Uterus (tissue), 4 donors: Measurements from ENCODE around the gene TST. TPM values are rescaled to one million over a fixed set of nuclear protein-coding genes. Genes with fewer than 3 reads are reported as not detected.

ENCODE experiments used
- DNase-seq, 2 donors: peaks; one replicate each; pipeline ENCODE4 v3.0.0-alpha.2; 2019 to 2020
- H3K27ac ChIP-seq, 2 donors: fragments of 200-600 bp; sonication (generic); 1 replicate in 1 of 2; 2 replicates in 1 of 2; pipeline ENCODE4 v1.5.1; 2016 to 2018
- H3K27me3 ChIP-seq, 2 donors: fragments of 200-600 bp; sonication (generic); one replicate each; pipeline ENCODE4 v1.5.1; 2018 to 2019; ENCODE audit warnings: control low read depth in 1 of 2
- H3K36me3 ChIP-seq, 2 donors: fragments of 200-600 bp; sonication (generic); one replicate each; pipeline ENCODE4 v1.5.1; 2019; ENCODE audit warnings: control low read depth in 1 of 2
- H3K4me1 ChIP-seq, 2 donors: fragments of 200-600 bp; sonication (generic); one replicate each; pipeline ENCODE4 v1.5.1; 2018 to 2019; ENCODE audit warnings: control low read depth in 1 of 2
- H3K4me3 ChIP-seq, 2 donors: fragments of 200-600 bp; sonication (generic); 1 replicate in 1 of 2; 2 replicates in 1 of 2; pipeline ENCODE4 v1.5.1; 2018 to 2019; ENCODE audit warnings: mild to moderate bottlenecking in 1 of 2
- H3K9me3 ChIP-seq, 2 donors: fragments of 200-600 bp; sonication (generic); one replicate each; pipeline ENCODE4 v1.5.1; 2019; ENCODE audit warnings: control low read depth in 1 of 2
- POLR2A ChIP-seq, 2 donors: fragments of 450-650 bp; IDR thresholded peaks; one replicate each; pipeline ENCODE4 v1.6.1; 2016; ENCODE audit warnings: antibody characterized with exemption in 2 of 2, mild to moderate bottlenecking in 1 of 2, moderate library complexity in 1 of 2
- intact Hi-C: fragments of 100-400 bp; cut with DNase I; formaldehyde crosslinking; loops from one replicate; pipeline ENCODE4 v1.15.1; 2023; ENCODE audit warnings: low total_unique reads
- total RNA-seq, 4 donors: library from RNA; depleted of rRNA in 3 of 4; stranded (reverse); fragments of >200 nt in 3 of 4; gene quantifications; one replicate each; pipeline versions ENCODE4 v1.1.0 to v1.2.4, GENCODE V29; 2014 to 2023
- TF ChIP-seq, protein P1 (sequence below), 4 experiments: fragments of 200-600 bp in 2 of 4; fragments of 450-650 bp in 2 of 4; sonication (generic) in 2 of 4; IDR thresholded peaks; one replicate each; pipeline ENCODE4 v1.5.1; 2016 to 2019; ENCODE audit warnings: antibody characterized with exemption in 4 of 4, mild to moderate bottlenecking in 2 of 4, moderate library complexity in 1 of 4
- donor health status: DM: yes; HTN: yes; CAD: no.

TST gene
- total RNA-seq, 4 donors from 2014 or later, result 19.6 to 36.8 (median 25.1) TPM

DNA sequence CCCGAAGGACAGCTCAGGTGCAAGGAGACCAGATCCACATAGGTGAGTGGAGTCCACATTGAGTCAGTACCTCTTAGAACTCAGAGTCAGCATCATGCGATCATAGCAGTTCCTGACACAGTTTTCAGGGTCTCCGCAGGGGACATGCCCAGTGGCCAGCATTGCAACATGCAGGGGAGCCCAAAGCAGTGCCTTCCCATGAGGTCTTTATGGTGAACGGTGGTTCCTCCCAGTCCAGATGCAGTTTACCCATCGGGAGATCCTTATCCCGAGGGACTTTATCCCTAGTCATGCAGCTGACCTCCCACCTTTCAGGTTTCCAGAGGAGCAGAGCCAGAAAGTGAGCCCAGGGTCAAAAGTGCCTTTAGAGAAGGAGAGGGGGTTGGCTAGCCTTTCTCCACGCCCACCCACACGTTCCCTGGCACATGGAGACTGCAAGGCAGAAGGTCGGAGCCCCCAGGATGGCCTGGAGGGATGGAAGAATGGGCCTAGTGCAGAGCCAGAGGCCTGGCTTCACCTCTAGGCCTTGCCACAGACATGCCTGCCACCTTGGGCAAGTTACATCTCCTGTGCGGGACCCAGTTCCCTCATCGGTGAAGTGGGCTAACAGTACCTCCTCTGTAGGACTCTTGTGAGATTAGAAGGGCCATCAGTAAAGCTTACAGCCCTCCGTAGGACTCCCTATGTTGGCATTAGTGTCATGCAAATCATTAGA, 38.7 kb upstream of the TST start:
- H3K36me3 ChIP-seq, result no peaks in the 10 kb centered on the region
- intact Hi-C loops, result no loop called here
- H3K4me1 ChIP-seq, result no peaks in the 10 kb centered on the region
- H3K27ac ChIP-seq, result no peak overlapping the region
- TF ChIP-seq, protein P1, sequence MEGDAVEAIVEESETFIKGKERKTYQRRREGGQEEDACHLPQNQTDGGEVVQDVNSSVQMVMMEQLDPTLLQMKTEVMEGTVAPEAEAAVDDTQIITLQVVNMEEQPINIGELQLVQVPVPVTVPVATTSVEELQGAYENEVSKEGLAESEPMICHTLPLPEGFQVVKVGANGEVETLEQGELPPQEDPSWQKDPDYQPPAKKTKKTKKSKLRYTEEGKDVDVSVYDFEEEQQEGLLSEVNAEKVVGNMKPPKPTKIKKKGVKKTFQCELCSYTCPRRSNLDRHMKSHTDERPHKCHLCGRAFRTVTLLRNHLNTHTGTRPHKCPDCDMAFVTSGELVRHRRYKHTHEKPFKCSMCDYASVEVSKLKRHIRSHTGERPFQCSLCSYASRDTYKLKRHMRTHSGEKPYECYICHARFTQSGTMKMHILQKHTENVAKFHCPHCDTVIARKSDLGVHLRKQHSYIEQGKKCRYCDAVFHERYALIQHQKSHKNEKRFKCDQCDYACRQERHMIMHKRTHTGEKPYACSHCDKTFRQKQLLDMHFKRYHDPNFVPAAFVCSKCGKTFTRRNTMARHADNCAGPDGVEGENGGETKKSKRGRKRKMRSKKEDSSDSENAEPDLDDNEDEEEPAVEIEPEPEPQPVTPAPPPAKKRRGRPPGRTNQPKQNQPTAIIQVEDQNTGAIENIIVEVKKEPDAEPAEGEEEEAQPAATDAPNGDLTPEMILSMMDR (IDR thresholded peaks at IDR 0.05), result no peak
- TF ChIP-seq POLR2A (IDR thresholded peaks at IDR 0.05), result no peak
- no peaks in the 10 kb centered on the region for H3K9me3 ChIP-seq
- no peaks in the 10 kb centered on the region for H3K27me3 ChIP-seq
- DNase-seq, result no peak
- H3K4me3 ChIP-seq, result no peak overlapping the region

DNA sequence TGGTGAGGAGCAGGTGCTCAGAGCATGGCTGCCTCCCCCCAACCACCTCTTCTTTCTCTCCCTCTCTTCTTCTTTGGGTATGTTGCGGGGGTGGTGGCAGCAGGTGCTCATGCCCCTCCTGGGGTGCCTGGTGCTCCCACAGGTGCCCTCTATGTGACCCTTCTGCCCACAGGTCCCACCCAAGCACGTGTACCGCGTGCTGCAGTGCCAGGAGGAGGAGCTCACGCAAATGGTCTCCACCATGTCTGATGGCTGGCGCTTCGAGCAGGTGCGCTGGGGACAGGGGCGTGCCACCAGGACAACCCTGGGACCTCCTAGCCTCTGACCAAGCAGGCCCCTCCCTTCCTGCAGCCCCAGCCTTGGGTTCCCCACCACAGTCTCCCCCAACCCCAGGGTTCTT, 38.0 kb upstream of the TST start:
- no peaks in the 10 kb centered on the region for H3K4me1 ChIP-seq
- H3K4me3 ChIP-seq, result no peak overlapping the region
- no peaks in the 10 kb centered on the region for H3K27me3 ChIP-seq
- no peak for TF ChIP-seq POLR2A (IDR thresholded peaks at IDR 0.05)
- TF ChIP-seq, protein P1 (IDR thresholded peaks at IDR 0.05), result no peak
- no peaks in the 10 kb centered on the region for H3K9me3 ChIP-seq
- no peak overlapping the region for H3K27ac ChIP-seq
- DNase-seq, result no peak
- no peaks in the 10 kb centered on the region for H3K36me3 ChIP-seq
- intact Hi-C loops, result no loop called here

DNA sequence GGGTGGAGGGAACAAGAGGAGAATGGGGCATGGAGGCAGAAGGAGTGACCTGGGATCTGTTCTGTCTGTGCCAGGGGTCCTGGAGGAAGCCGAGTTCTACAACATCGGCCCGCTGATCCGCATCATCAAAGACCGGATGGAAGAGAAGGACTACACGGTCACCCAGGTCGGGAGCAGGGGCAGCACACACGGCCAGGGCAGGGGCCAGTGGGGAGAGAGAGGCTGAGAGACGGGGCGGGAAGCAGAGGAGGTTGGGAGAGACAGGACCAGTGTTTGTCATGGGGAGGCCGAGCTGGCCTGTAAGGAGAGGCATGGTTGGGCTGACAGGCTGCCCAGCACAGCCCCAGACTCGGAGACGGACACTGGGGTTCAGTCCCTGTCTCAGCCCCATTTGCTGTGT, 37.0 kb upstream of the TST start:
- intact Hi-C loops, result no loop called here
- H3K27me3 ChIP-seq, result no peaks in the 10 kb centered on the region
- H3K27ac ChIP-seq, result no peak overlapping the region
- TF ChIP-seq, protein P1 (IDR thresholded peaks at IDR 0.05), result no peak
- no peak for TF ChIP-seq POLR2A (IDR thresholded peaks at IDR 0.05)
- H3K4me3 ChIP-seq, result no peak overlapping the region
- H3K4me1 ChIP-seq, result no peaks in the 10 kb centered on the region
- DNase-seq, result no peak
- no peaks in the 10 kb centered on the region for H3K9me3 ChIP-seq
- no peaks in the 10 kb centered on the region for H3K36me3 ChIP-seq

DNA sequence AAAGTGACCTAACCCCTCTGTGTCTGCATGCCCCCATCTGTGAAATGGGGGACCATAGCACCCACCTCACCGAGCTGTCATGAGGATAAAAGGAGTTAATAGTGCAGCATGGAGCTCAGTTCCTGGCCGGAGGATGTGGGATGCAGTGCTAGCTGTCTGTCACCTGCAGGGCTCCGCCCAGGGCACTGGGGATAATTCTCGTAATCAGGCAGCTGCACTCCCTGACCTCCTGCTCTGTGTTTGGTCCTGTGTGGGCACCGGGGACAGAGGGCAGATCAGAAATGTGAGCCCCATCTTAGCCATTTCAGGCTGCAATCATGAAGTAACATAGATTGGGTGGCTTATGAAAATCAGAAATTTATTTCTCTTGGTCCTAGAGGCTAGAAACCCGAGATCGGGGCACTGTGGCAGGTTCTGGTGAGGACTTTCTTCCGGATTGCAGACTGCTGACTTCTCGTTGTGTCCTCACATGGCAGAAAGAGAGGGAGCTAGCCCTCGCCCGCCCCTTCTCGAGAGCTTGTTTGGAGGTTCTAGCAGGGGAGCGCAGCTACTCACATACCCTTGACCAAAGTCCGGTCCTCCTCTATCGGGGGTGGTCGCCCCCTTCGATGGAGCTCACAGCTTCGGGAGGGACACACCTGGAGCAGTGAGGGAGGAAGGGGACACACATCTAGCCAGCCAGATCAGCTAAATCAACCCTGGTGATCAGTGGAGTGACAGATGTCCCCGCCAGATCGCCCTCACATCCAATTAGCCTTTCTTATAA, 35.5 kb upstream of the TST start:
- Histone ChIP-seq H3K36me3 (no peaks in the 10 kb centered on the region), H3K9me3 (no peaks in the 10 kb centered on the region), H3K27ac (no peak overlapping the region), H3K4me3 (no peak overlapping the region), H3K27me3 (no peaks in the 10 kb centered on the region), H3K4me1 (no peaks in the 10 kb centered on the region)
- intact Hi-C loops, result no loop called here
- TF ChIP-seq POLR2A (IDR thresholded peaks at IDR 0.05), result no peak
- TF ChIP-seq, protein P1 (IDR thresholded peaks at IDR 0.05), result no peak
- no peak for DNase-seq

DNA sequence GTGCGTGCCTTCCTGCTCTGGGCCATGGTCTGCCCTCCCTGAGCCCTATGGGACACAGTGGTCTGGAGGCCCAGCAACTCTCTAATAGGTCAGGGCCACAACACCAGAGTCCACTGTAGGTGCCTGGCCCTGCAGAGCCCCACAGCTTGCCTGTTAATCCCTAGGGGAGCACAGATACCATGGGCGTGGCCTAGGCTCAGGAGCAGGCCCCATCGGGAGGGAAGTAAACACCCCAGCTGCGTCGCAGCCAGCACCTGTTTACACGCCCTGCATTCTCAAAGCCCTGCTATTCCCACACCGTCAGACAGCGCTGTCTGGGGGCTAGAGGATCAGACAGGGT, 34.8 kb upstream of the TST start:
- no peaks in the 10 kb centered on the region for H3K36me3 ChIP-seq
- no peaks in the 10 kb centered on the region for H3K4me1 ChIP-seq
- TF ChIP-seq, protein P1 (IDR thresholded peaks at IDR 0.05), result no peak
- no peak for TF ChIP-seq POLR2A (IDR thresholded peaks at IDR 0.05)
- no peak for DNase-seq
- no peaks in the 10 kb centered on the region for H3K27me3 ChIP-seq
- H3K9me3 ChIP-seq, result no peaks in the 10 kb centered on the region
- H3K27ac ChIP-seq, result no peak overlapping the region
- intact Hi-C loops, result no loop called here
- no peak overlapping the region for H3K4me3 ChIP-seq
